ENCODE results near the gene RNASEH2B. TPM values are rescaled to one million over a fixed set of nuclear protein-coding genes. Genes with fewer than 3 reads are reported as not detected.

Gene RNASEH2B
- total and polyA plus RNA-seq, 9 of the 15 experiments (the other 6 are each of a cell fraction or from before 2014, with no cell fraction given), result 26.3 to 109 (median 62.5) TPM

- H3K4me2 ChIP-seq (ENCODE audit: insufficient read depth, low read length), result 0 out of 2 replicates have a peak overlapping the region, but pooled peaks have one; percentile 46
- TF ChIP-seq ZBED1 (IDR thresholded peaks at IDR 0.05), result no peak
- peak in 1 of 2 experiments; percentile 31; a peak in 2 of 4 replicates for TF ChIP-seq RAD21 (CRISPR knock-in tag; conservative IDR thresholded peaks at IDR 0.05 in 1 of 2, IDR thresholded peaks at IDR 0.05 in 1 of 2)
- peak; percentile 40 to 50 (median 50) for TF ChIP-seq CTCF (IDR thresholded peaks at IDR 0.05 in 2 of 3, conservative IDR thresholded peaks at IDR 0.05 in 1 of 3; ENCODE audit: insufficient read depth in 2 of 3, low read depth in 1 of 3, low read length in 3 of 3)
- TF ChIP-seq TFAP4 (CRISPR knock-in tag; IDR thresholded peaks at IDR 0.05; ENCODE audit: borderline replicate concordance), result no peak
- no peak for TF ChIP-seq ZNF133 (CRISPR knock-in tag; IDR thresholded peaks at IDR 0.05)
- TF ChIP-seq ZNF695 (CRISPR knock-in tag; IDR thresholded peaks at IDR 0.05), result no peak
- TF ChIP-seq CREBBP (IDR thresholded peaks at IDR 0.05; ENCODE audit: low read depth, low read length), result no peak
- TF ChIP-seq ZNF318 (IDR thresholded peaks at IDR 0.05; ENCODE audit: borderline replicate concordance in 1 of 2, low read depth in 1 of 2), result no peak
- no peak for TF ChIP-seq CC2D1A (IDR thresholded peaks at IDR 0.05)
- no peak for TF ChIP-seq ZNF263 (CRISPR knock-in tag; IDR thresholded peaks at IDR 0.05; ENCODE audit: borderline replicate concordance)
Observed at GRCh38 chr13:50989476-50989875, 79.9 kb downstream of the RNASEH2B start.

More at GRCh38 chr13:50989476-50989875, 79.9 kb downstream of the RNASEH2B start:
- Histone ChIP-seq H4K20me1 (replicated peaks; ENCODE audit: control insufficient read depth, insufficient read depth, low read length) (no peaks in the 10 kb centered on the region; the same call in 1 of the 2 replicates), H2AFZ (ENCODE audit: low read depth, low read length) (peak overlapping the region; percentile 75), H3K4me3 (no peak overlapping the region), H3K9ac (ENCODE audit: insufficient read depth in 1 of 2, low read depth in 2 of 2, low read length in 2 of 2) (no peak overlapping the region), H3K36me3 (ENCODE audit: control insufficient read depth, insufficient read depth, low read length) (no peaks in the 10 kb centered on the region), H3K27me3 (ENCODE audit: control insufficient read depth in 2 of 2, insufficient read depth in 2 of 2, low read length in 2 of 2) (no peaks in the 10 kb centered on the region), H3K27ac (ENCODE audit: extremely low read depth, low read depth, low read length) (no peak overlapping the region), H3K79me2 (ENCODE audit: control insufficient read depth, insufficient read depth, low read length) (no peaks in the 10 kb centered on the region), H3K9me1 (ENCODE audit: control insufficient read depth, insufficient read depth, low read length) (no peaks in the 10 kb centered on the region), H3K4me1 (replicated peaks in 1 of 2; ENCODE audit: control insufficient read depth in 2 of 2, insufficient read depth in 2 of 2, low read length in 2 of 2) (peaks cover 0 to 15% of the 10 kb centered on the region in 2 experiments; a peak in 2 of 5 replicates), H3K9me3 (replicated peaks; ENCODE audit: control insufficient read depth, insufficient read depth, low read depth, low read length) (no peaks in the 10 kb centered on the region)
- FAIRE-seq (peak; percentile 48), ATAC-seq (peak; percentile 89), DNase-seq (ENCODE audit: extremely low read depth in 1 of 4, low spot score in 3 of 4) (peak in 3 of 4 experiments; percentile 10 to 43 (median 30))
- BruUV-seq (replicated peaks), result no TSS peak
- intact Hi-C loops (cut with micrococcal nuclease) (no loop called here), in situ Hi-C loops (cut with MboI) (no loop called here)
- ChIA-PET CTCF (ENCODE audit: low intra/inter-chr PET ratio) (no interaction called here), POLR2A (interaction anchor here (0.8 to 1.3 kb wide), 3 partner anchors 11 to 22 kb away, joined by 3 to 4 read pairs (median 3); no protein-coding TSS in a partner anchor)
- WGBS (ENCODE audit: insufficient coverage, low coverage, missing lambda C conversion rate), result 10% methylated on average over 6 of the region's 6 CpGs

Measured in K562 (cell line).